GOT3 (cell line): ENCODE results near the gene ABL2.
"Not testable (repeated sequence)": the region's sequence is repeated elsewhere in the genome, so short reads cannot be mapped to it uniquely, and the experiment has no call there.

Experiments
- DNase-seq: peaks from one replicate; lab custom pipeline; 2025; ENCODE audit warnings: mixed read lengths; lab: John Stamatoyannopoulos, UW

ABL2 gene

GRCh38 chr1:179135168-179135567 is 94.3 kb downstream of the ABL2 start:
- not testable (repeated sequence) for DNase-seq

GRCh38 chr1:179129702-179130473 is 99.6 kb downstream of the ABL2 start:
- no peak for DNase-seq

- DNase-seq, result no peak
These were observed 101.0 kb downstream of the ABL2 start for GRCh38 chr1:179128520-179128919.

GRCh38 chr1:179127163-179127895 is 102.1 kb downstream of the ABL2 start:
- DNase-seq, result no peak

GRCh38 chr1:179126338-179127060 is 103.0 kb downstream of the ABL2 start:
- DNase-seq, result no peak

- DNase-seq, result no peak
These were observed 104.6 kb downstream of the ABL2 start for GRCh38 chr1:179124873-179125272.

- DNase-seq, result no peak
These were observed 108.1 kb downstream of the ABL2 start for GRCh38 chr1:179121159-179121938.

GRCh38 chr1:179120736-179121135 is 108.7 kb downstream of the ABL2 start:
- DNase-seq, result no peak

GRCh38 chr1:179119513-179119912 is 110.0 kb downstream of the ABL2 start:
- no peak for DNase-seq

GRCh38 chr1:179115181-179115580 is 114.3 kb downstream of the ABL2 start:
- DNase-seq, result no peak

- DNase-seq, result no peak
These were observed 120.8 kb downstream of the ABL2 start for GRCh38 chr1:179108644-179109043.

- DNase-seq, result no peak
These were observed 121.5 kb downstream of the ABL2 start for GRCh38 chr1:179107706-179108629.

GRCh38 chr1:179105393-179105792 is 124.1 kb downstream of the ABL2 start:
- no peak for DNase-seq

- DNase-seq, result no peak
These were observed 124.7 kb downstream of the ABL2 start for GRCh38 chr1:179104611-179105250.

GRCh38 chr1:179103999-179104398 is 125.5 kb downstream of the ABL2 start:
- DNase-seq, result no peak

- no peak for DNase-seq
These were observed 127.9 kb downstream of the ABL2 start for GRCh38 chr1:179101566-179101965.

- DNase-seq, result no peak
These were observed 129.6 kb downstream of the ABL2 start for GRCh38 chr1:179099891-179100290.

GRCh38 chr1:179095924-179096323 is 133.6 kb downstream of the ABL2 start:
- DNase-seq, result no peak

GRCh38 chr1:179095377-179095776 is 134.1 kb downstream of the ABL2 start:
- no peak for DNase-seq

GRCh38 chr1:179094818-179095217 is 134.7 kb downstream of the ABL2 start:
- DNase-seq, result no peak
